Keratinocyte (primary cell): ENCODE measurements around the gene MAP3K9.

Experiments used
- EZH2 ChIP-seq: IDR thresholded peaks from one replicate; pipeline ENCODE4 v1.6.1; 2012; ENCODE audit warnings: inconsistent platforms, mild to moderate bottlenecking, low read length, moderate library complexity
- TF ChIP-seq, protein P1 (sequence below), 3 experiments: IDR thresholded peaks in 1 of 3; conservative IDR thresholded peaks in 1 of 3; optimal IDR thresholded peaks in 1 of 3; 2 replicates in 2 of 3; 3 replicates in 1 of 3; pipeline versions ENCODE3 to v1.5.1; 2011; ENCODE audit warnings: low read length in 3 of 3, mild to moderate bottlenecking in 3 of 3, moderate library complexity in 2 of 3, control low read depth in 1 of 3, inconsistent platforms in 1 of 3; ENCODE audit not compliant: insufficient read depth in 2 of 3; ENCODE audit errors: extremely low read depth in 1 of 3

DNA sequence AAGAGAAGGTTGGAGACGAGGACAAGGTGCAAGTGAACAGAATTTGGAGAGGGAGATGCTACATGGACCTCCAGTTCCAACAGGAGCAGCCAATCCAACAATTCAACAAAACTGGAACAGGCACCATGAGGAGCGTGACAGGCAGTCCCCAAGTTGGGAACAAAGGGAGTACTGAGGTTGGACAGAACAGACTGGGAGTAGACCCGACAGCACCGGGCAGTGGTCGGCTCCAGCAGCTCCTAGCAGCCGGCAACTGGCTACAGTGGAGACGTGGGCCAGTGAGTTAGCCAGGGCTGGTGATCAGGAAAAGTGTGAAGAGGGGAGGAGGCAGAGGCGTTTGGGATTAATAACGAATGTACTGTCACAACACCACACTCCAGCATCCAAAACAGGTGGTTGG, 16.4 kb downstream of the MAP3K9 start:
- TF ChIP-seq, protein P1, sequence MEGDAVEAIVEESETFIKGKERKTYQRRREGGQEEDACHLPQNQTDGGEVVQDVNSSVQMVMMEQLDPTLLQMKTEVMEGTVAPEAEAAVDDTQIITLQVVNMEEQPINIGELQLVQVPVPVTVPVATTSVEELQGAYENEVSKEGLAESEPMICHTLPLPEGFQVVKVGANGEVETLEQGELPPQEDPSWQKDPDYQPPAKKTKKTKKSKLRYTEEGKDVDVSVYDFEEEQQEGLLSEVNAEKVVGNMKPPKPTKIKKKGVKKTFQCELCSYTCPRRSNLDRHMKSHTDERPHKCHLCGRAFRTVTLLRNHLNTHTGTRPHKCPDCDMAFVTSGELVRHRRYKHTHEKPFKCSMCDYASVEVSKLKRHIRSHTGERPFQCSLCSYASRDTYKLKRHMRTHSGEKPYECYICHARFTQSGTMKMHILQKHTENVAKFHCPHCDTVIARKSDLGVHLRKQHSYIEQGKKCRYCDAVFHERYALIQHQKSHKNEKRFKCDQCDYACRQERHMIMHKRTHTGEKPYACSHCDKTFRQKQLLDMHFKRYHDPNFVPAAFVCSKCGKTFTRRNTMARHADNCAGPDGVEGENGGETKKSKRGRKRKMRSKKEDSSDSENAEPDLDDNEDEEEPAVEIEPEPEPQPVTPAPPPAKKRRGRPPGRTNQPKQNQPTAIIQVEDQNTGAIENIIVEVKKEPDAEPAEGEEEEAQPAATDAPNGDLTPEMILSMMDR (optimal IDR thresholded peaks at IDR 0.05 in 1 of 3, IDR thresholded peaks at IDR 0.05 in 1 of 3, conservative IDR thresholded peaks at IDR 0.05 in 1 of 3; ENCODE audit: extremely low read depth in 1 of 3, insufficient read depth in 2 of 3, low read length in 3 of 3) = no peak
- TF ChIP-seq EZH2 = no peak
